ENCODE results near the gene ENG.

ENG gene

DNA sequence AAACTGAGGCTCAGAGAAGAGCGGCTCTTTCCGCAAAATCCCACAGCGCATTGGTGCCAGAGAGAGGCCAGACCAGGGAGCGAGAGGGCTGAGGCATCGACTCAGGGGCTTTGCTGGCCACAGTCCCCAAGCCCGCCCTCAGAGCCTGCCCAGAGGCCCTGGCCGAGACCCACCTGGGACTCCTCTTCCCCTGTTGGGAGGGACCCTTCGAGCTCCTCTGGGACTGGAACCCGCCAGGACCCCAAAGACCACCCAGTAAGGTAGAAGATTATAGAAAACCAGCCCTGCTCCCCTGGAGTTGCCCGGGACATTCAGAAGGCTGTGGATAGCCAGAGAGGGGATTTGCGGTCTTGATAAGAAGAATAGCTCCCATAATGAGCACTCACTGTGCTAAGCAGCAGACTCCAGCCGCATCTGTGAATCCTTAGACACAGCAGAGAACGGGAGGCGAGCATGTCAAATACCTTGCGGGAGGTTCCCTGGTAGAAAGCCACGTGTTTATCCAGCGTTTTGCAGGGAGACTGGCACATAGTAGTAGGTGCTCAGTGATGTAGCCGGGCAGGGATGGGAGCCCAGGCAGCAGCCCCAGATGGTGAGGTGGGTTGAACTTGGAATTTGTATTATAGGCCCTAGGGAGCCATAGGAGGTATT, 23.7 kb upstream of the ENG start:
- Histone ChIP-seq H3K27ac (ENCODE audit: low read depth, low read length) (no peak overlapping the region), H3K27me3 (ENCODE audit: control insufficient read depth, insufficient read depth, low read length) (no peaks in the 10 kb centered on the region), H3K36me3 (ENCODE audit: control insufficient read depth, insufficient read depth, low read length) (no peaks in the 10 kb centered on the region), H3K9me3 (ENCODE audit: control insufficient read depth, insufficient read depth, low read depth, low read length) (no peaks in the 10 kb centered on the region), H3K4me1 (ENCODE audit: control insufficient read depth, insufficient read depth, low read length) (peaks cover 19% of the 10 kb centered on the region), H3K9ac (ENCODE audit: low read length) (peak overlapping the region; percentile 29), H3K4me3 (ENCODE audit: low read depth, low read length) (peak overlapping the region; percentile 73)

DNA sequence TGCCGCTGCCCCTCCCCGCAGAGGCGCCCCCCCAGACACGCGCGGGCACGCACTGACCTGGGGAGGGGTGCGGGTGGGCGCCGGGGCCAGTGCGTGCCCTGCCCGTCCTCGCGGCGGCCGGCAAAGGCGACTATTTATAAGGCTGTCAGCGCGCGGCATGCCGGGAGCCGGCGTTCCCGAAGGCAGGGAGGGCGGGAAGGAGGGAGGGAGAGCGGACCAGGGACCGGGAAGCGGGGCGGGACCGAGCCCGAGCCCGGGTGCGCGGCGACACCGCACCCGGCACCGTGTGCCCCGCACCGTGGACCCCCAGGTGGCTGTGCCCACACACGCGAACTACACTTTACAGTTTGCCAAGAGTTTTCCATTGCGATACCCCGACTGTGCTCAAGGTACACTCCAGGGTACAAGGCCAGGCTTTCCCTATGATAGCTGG, 23.1 kb upstream of the ENG start, which contains the start of gene AK1:
TSS of gene AK1 (minus strand) at position 110 of the 433 bp plus-strand sequence. CDS start 3,058 bp downstream, outside the sequence.
- H3K27me3 ChIP-seq (ENCODE audit: control insufficient read depth, insufficient read depth, low read length) = no peaks in the 10 kb centered on the region
- peak within 1 kb of the TSS; percentile 29 for H3K9ac ChIP-seq (ENCODE audit: low read length)
- peaks cover 15% of the 10 kb centered on the region for H3K4me1 ChIP-seq (ENCODE audit: control insufficient read depth, insufficient read depth, low read length)
- no peaks in the 10 kb centered on the region for H3K9me3 ChIP-seq (ENCODE audit: control insufficient read depth, insufficient read depth, low read depth, low read length)
- H3K36me3 ChIP-seq (ENCODE audit: control insufficient read depth, insufficient read depth, low read length) = no peaks in the 10 kb centered on the region
- peak within 1 kb of the TSS; percentile 73 for H3K4me3 ChIP-seq (ENCODE audit: low read depth, low read length)
- no peak within 1 kb of the TSS for H3K27ac ChIP-seq (ENCODE audit: low read depth, low read length)

DNA sequence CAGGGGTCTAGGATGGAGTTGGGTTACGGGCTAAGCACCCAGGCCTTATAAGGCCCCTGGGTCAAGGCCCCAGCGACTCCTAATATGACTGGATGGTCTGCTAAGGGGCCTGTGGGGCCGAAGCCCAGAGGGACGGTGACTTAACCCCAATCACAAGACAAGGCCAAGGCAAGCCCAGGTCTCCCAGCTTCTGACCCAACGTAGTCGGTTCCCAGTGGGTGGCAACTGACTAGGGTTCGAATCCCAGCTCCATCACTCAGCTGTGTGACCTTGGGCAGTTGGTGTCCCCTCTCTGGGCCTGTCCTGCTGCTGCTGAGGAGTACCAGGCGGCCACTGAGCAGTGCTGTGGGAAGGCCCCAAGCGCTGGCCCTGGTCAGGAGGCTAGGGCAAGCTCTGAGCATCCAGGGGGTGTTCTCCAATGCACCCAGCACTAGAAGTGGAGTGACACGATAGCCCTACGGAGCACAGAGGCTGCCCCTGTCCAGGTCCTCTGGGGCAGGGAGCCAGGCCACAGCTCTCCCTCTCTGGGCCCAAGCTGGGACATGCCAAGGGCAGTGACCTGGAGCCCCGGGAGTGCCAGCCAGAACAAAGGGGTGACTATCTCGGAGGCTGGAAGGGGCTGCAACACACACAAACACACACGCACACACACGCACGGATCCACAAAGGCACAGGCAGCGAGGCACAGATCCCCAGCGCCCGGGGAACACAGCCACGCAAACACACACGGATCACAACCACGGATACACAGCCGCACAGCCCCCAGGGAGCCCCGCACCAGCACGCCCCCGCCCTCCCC, 22.5 kb upstream of the ENG start:
- no peaks in the 10 kb centered on the region for H3K27me3 ChIP-seq (ENCODE audit: control insufficient read depth, insufficient read depth, low read length)
- H3K9ac ChIP-seq (ENCODE audit: low read length) = peak overlapping the region; percentile 28
- H3K9me3 ChIP-seq (ENCODE audit: control insufficient read depth, insufficient read depth, low read depth, low read length) = no peaks in the 10 kb centered on the region
- no peaks in the 10 kb centered on the region for H3K36me3 ChIP-seq (ENCODE audit: control insufficient read depth, insufficient read depth, low read length)
- H3K4me1 ChIP-seq (ENCODE audit: control insufficient read depth, insufficient read depth, low read length) = peaks cover 12% of the 10 kb centered on the region
- H3K27ac ChIP-seq (ENCODE audit: low read depth, low read length) = no peak overlapping the region
- H3K4me3 ChIP-seq (ENCODE audit: low read depth, low read length) = peak overlapping the region; percentile 73

DNA sequence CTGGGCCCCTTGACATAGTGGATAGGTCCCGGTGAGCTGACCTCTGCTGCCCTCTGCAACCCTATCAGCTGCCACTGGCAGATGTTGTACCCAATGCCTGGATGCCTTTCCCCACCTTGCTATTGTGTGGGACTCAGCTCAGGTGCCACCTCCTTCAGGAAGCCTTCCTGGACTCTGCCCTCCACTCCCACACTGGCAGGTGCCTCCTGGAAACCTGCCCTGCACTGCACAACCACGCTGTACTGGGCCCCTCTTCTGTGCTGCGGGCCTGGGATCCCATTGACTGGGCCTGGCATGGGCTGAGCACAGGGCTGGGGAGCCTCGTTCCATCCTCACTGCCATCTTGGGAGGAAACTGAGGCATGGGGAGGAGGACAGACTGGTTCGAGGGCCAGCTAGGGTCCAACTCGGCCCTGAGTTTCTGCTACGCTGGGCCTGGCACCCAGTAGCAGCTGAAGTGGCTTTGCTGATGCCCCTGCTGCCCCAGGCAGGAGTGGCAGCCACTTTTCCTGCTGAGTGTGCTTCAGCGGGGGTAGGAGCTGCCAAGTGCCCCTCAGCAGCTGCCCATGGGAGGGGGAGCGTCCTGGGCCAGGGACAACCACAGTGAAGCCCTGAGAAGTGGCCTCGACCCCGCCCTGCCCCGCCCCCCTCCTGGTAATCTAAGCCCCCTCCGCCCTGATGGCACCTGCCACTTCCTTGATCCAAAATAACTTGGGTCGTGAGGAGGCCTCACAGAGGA, 21.7 kb upstream of the ENG start:
- Histone ChIP-seq H3K27ac (ENCODE audit: low read depth, low read length) (no peak overlapping the region), H3K9ac (ENCODE audit: low read length) (no peak overlapping the region), H3K27me3 (ENCODE audit: control insufficient read depth, insufficient read depth, low read length) (no peaks in the 10 kb centered on the region), H3K4me1 (ENCODE audit: control insufficient read depth, insufficient read depth, low read length) (peaks cover 12% of the 10 kb centered on the region), H3K9me3 (ENCODE audit: control insufficient read depth, insufficient read depth, low read depth, low read length) (no peaks in the 10 kb centered on the region), H3K4me3 (ENCODE audit: low read depth, low read length) (no peak overlapping the region), H3K36me3 (ENCODE audit: control insufficient read depth, insufficient read depth, low read length) (0 out of 2 replicates have a peak, but pooled peaks cover 2% of the 10 kb centered on the region)

DNA sequence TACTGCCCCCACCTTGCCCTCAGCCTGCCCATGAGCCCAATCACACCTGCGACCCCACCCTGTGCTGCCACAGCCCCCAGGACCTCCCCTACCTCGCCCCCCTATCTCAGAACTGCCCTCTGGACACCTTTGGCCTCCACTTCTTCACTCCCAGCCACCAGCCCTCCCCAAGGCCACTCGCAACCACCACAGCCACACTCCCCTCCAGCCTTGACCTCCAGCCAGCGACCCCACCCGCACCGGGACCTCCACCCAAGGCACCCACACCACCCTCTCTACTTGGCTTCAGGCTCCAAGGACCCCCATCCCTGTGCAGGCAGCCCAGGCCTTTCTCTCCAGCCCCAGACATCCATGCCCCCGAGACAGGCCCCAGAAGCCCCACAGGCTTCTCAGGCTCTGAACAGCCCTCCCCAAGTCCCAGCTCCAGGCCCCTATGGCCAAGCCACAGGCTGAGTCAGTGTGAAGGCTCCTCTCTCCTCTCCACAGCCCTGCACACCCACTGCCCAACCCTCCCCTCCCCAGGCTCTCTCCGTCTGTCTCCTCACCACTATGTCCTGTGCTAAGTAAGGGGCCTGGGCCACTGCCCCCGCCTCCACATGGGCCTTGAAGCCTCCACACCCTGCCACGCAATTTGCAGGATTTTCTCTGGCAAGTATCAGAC, 21.0 kb upstream of the ENG start:
- no peak overlapping the region for H3K4me3 ChIP-seq (ENCODE audit: low read depth, low read length)
- no peak overlapping the region for H3K9ac ChIP-seq (ENCODE audit: low read length)
- H3K27ac ChIP-seq (ENCODE audit: low read depth, low read length) = no peak overlapping the region

DNA sequence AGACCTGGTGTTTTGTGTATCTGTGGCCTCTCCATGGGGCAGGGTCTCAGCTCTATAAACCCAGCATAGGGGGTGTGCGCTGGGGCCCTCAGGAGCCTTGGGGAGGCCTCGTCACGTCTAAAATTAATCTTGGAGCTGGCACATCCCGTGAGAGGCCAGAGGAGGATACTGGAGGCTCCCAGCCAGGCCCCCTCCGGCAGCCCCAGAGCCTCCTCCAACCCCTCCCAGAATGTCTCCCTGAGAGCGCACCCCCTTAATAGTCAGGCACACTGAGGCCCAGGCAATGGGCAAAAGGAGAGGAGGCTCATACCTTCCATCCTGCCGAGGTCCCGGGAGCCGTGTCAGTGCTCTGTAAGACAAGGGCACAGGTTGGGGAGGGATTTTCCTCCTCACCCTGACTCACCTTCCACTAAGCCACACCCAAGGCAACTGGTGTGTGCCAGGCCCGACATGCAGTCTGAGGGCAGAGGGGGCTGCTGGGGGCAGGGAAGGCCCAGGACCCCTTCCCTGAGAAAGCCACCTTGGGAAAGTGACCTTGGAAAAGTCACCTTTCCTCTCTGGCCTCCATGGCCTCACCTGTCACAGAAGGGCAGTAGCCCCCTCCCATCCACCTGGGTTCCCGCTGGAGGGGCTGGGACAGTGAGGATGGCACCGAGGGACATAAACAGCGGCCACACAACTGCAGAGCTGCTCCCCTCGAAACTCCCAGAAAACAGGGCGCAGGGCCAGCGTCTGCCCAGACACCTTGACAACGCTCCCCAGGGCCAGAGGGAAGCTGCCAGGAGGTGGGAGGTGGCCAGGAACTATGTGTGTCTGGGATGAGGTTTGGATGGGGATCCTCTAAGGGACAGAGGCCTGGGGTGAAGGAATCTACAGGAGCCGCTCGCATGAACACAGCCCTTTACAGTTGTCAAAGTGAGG, 20.1 kb upstream of the ENG start:
- H3K27ac ChIP-seq (ENCODE audit: low read depth, low read length) = no peak overlapping the region

More for the DNA sequence above, 21.0 kb upstream of the ENG start:
- Histone ChIP-seq H3K36me3 (ENCODE audit: control insufficient read depth, insufficient read depth, low read length) (0 out of 2 replicates have a peak, but pooled peaks cover 2% of the 10 kb centered on the region), H3K4me1 (ENCODE audit: control insufficient read depth, insufficient read depth, low read length) (peaks cover 12% of the 10 kb centered on the region), H3K9me3 (ENCODE audit: control insufficient read depth, insufficient read depth, low read depth, low read length) (no peaks in the 10 kb centered on the region), H3K27me3 (ENCODE audit: control insufficient read depth, insufficient read depth, low read length) (no peaks in the 10 kb centered on the region)

DNA sequence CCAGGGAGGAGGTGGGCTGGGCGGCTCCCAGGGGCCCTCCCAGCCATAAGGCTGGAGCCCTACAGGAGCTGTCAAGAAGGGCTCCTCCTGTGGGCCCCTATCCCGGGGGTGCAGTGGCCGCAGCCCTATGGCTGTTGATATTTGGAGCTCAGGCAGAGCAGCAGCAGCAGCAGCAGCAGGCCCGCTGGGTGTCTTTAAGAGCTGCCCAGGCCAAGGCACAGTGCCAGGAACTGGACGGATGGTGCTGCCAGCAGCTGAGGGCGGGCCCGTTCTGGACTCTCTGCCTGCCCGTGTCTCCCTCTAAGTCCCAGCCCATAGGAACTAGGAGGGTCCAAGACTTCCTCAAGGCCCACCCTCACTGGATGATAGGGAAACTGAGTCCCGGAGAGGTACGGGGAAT, 19.4 kb upstream of the ENG start:
- Histone ChIP-seq H3K27ac (ENCODE audit: low read depth, low read length) (no peak overlapping the region), H3K4me1 (ENCODE audit: control insufficient read depth, insufficient read depth, low read length) (peaks cover 12% of the 10 kb centered on the region), H3K36me3 (ENCODE audit: control insufficient read depth, insufficient read depth, low read length) (0 out of 2 replicates have a peak, but pooled peaks cover 2% of the 10 kb centered on the region), H3K4me3 (ENCODE audit: low read depth, low read length) (no peak overlapping the region), H3K9me3 (ENCODE audit: control insufficient read depth, insufficient read depth, low read depth, low read length) (no peaks in the 10 kb centered on the region), H3K27me3 (ENCODE audit: control insufficient read depth, insufficient read depth, low read length) (no peaks in the 10 kb centered on the region), H3K9ac (ENCODE audit: low read length) (no peak overlapping the region)

More for the DNA sequence above, 20.1 kb upstream of the ENG start:
- Histone ChIP-seq H3K9me3 (ENCODE audit: control insufficient read depth, insufficient read depth, low read depth, low read length) (no peaks in the 10 kb centered on the region), H3K27me3 (ENCODE audit: control insufficient read depth, insufficient read depth, low read length) (no peaks in the 10 kb centered on the region), H3K4me1 (ENCODE audit: control insufficient read depth, insufficient read depth, low read length) (peaks cover 12% of the 10 kb centered on the region), H3K9ac (ENCODE audit: low read length) (no peak overlapping the region), H3K36me3 (ENCODE audit: control insufficient read depth, insufficient read depth, low read length) (0 out of 2 replicates have a peak, but pooled peaks cover 2% of the 10 kb centered on the region), H3K4me3 (ENCODE audit: low read depth, low read length) (no peak overlapping the region)

DNA sequence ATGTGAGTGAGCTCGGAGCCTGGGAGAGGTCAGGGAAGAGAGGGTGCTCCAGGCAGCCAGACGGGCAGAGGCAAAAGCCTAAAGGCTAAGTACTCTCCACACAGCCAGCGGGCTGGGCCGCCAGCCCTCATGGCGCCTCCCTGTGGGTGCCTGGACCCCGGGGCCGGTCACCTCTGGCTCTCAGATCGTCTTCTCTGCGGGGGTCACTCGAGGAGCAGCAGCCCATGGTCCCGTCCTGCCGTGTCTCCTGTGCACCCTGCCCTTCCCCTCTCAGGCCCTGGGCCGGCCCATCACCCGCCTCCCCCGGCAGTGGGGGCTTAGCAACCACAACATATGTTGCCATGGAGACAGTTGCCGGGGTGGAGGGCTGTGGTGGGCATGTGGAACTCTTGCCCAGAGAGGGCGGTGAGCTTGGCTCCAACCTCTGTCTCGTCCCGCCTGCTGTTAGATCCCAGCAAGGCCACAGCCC, 18.8 kb upstream of the ENG start:
- Histone ChIP-seq H3K27me3 (ENCODE audit: control insufficient read depth, insufficient read depth, low read length) (no peaks in the 10 kb centered on the region), H3K27ac (ENCODE audit: low read depth, low read length) (no peak overlapping the region), H3K36me3 (ENCODE audit: control insufficient read depth, insufficient read depth, low read length) (0 out of 2 replicates have a peak, but pooled peaks cover 2% of the 10 kb centered on the region), H3K9me3 (ENCODE audit: control insufficient read depth, insufficient read depth, low read depth, low read length) (no peaks in the 10 kb centered on the region), H3K9ac (ENCODE audit: low read length) (no peak overlapping the region), H3K4me1 (ENCODE audit: control insufficient read depth, insufficient read depth, low read length) (peaks cover 12% of the 10 kb centered on the region), H3K4me3 (ENCODE audit: low read depth, low read length) (no peak overlapping the region)

DNA sequence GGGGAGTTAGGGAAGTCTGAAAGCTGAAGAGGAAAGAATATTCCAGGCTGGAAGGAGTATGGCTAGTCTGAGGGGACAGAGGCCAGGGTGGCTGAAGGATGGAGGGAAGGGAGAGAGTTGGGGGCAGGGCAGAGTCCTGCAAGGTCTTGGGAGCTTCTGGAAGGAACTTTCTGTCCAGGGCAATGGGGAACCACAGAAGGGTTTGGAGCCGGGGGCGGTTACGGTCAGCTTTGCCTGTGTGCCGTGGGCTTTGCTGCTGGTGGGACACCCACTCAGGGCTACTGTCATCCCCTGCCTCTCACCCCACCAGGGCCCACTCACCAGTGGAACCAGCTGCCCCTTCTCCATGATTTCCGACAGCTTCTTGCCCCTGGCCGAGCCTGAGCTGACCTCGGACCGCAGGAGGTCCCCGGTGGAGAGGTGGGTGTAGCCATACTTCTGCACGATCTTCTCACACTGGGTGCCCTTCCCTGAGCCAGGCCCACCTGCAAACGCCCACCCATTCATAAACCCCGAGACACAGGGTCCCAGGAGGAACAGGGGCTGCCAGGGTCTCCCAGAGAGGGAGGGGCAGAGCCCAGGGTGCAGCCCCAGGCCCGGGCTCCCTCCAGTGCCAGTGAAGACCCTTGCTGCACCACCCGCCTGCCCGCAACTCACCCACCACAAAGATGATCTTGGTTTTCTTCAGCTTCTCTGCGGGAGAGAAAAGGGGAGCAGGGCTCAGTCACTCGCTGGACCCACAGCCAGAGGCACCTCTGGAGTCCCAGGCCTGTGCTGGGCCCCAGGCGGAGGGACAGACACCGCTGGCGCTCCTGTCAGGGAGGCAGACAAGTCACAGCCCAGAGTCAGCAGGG, 18.1 kb upstream of the ENG start:
- peaks cover 6% of the 10 kb centered on the region for H3K4me1 ChIP-seq (ENCODE audit: control insufficient read depth, insufficient read depth, low read length)
- no peaks in the 10 kb centered on the region for H3K9me3 ChIP-seq (ENCODE audit: control insufficient read depth, insufficient read depth, low read depth, low read length)
- no peaks in the 10 kb centered on the region for H3K27me3 ChIP-seq (ENCODE audit: control insufficient read depth, insufficient read depth, low read length)
- H3K4me3 ChIP-seq (ENCODE audit: low read depth, low read length) = no peak overlapping the region
- no peak overlapping the region for H3K27ac ChIP-seq (ENCODE audit: low read depth, low read length)
- H3K36me3 ChIP-seq (ENCODE audit: control insufficient read depth, insufficient read depth, low read length) = 0 out of 2 replicates have a peak, but pooled peaks cover 2% of the 10 kb centered on the region
- no peak overlapping the region for H3K9ac ChIP-seq (ENCODE audit: low read length)
